HepG2 (cell line): Measurements from ENCODE around the gene DNAL4. TPM values are rescaled to one million over a fixed set of nuclear protein-coding genes. Genes with fewer than 3 reads are reported as not detected.

Experiments
- ATAC-seq: fragments of 200-7000 bp; cut with Tn5 transposase; 3 replicates; pipeline ENCODE4 v1.9.1; 2020; ENCODE audit warnings: mild to moderate bottlenecking, moderate library complexity
- BruUV-seq: library from RNA; stranded (reverse); fragments of 400-500 nt; replicated peaks from 2 replicates; lab custom pipeline; 2021; lab: Mats Ljungman, UMichigan
- CTCF ChIA-PET: fragments of 300-600 bp; formaldehyde crosslinking; extraction: SDS; loops from one replicate; lab custom pipeline; 2021; ENCODE audit warnings: low total read pairs, inconsistent platforms, low intra/inter-chr PET ratio; lab: Yijun Ruan, JAX
- POLR2A ChIA-PET: fragments of 350-600 bp; sonication (Branson Sonifier 250); formaldehyde crosslinking; loops from one replicate; lab custom pipeline; 2020; ENCODE audit warnings: antibody characterized with exemption, inconsistent platforms; lab: Yijun Ruan, JAX
- DNase-seq: peaks from one replicate; pipeline ENCODE4 v3.0.0-alpha.2; 2015; ENCODE audit warnings: low spot score
- FAIRE-seq: peaks from 3 replicates; lab custom pipeline; 2011; peaks lifted over from hg19 to GRCh38; lab: Jason Lieb, UNC
- H2AFZ ChIP-seq: one replicate; pipeline ENCODE4 v1.6.1; 2011; ENCODE audit warnings: low read length, inconsistent platforms
- H3K27ac ChIP-seq: fragments of 300-600 bp; 3 replicates; pipeline ENCODE4 v1.8.0; 2011; ENCODE audit warnings: mixed run types, mild to moderate bottlenecking, mixed read lengths, low read length, inconsistent platforms; ENCODE audit not compliant: insufficient read depth; ENCODE audit errors: extremely low read length
- H3K27me3 ChIP-seq, 2 experiments: fragments of 200-600 bp in 1 of 2; 2 replicates in 1 of 2; 3 replicates in 1 of 2; pipeline versions ENCODE4 v1.6.0 to v1.8.0; 2011; ENCODE audit warnings: low read length in 2 of 2, mild to moderate bottlenecking in 2 of 2, moderate library complexity in 2 of 2, inconsistent platforms in 1 of 2; ENCODE audit not compliant: insufficient read depth in 2 of 2, control insufficient read depth in 1 of 2
- H3K36me3 ChIP-seq, 2 experiments: fragments of 200-600 bp in 1 of 2; replicated peaks in 1 of 2; 2 replicates in 1 of 2; 3 replicates in 1 of 2; pipeline versions ENCODE4 v1.5.1 to v1.8.0; 2011; ENCODE audit warnings: low read length in 2 of 2, inconsistent platforms in 1 of 2; ENCODE audit not compliant: insufficient read depth in 2 of 2, control insufficient read depth in 1 of 2
- H3K4me1 ChIP-seq: 2 replicates; pipeline ENCODE4 v1.5.1; 2012; ENCODE audit warnings: low read length, inconsistent platforms; ENCODE audit not compliant: insufficient read depth
- H3K4me2 ChIP-seq: 2 replicates; pipeline ENCODE4 v1.6.0; 2011; ENCODE audit warnings: low read depth, low read length, inconsistent platforms
- H3K4me3 ChIP-seq, 3 experiments: fragments of 200-600 bp in 1 of 3; sonication (generic), shearing (Covaris generic) in 1 of 3; replicated peaks in 1 of 3; 2 replicates each; pipeline ENCODE4 v1.5.1; 2011 to 2016; ENCODE audit warnings: low read length in 3 of 3, inconsistent platforms in 2 of 3, low read depth in 2 of 3, mild to moderate bottlenecking in 2 of 3, control low read depth in 1 of 3, mixed read lengths in 1 of 3; ENCODE audit not compliant: insufficient read depth in 1 of 3
- H3K79me2 ChIP-seq: one replicate; pipeline ENCODE4 v1.6.1; 2011; ENCODE audit warnings: low read length, inconsistent platforms; ENCODE audit not compliant: insufficient read depth
- H3K9ac ChIP-seq: 2 replicates; pipeline ENCODE4 v1.6.0; 2011; ENCODE audit warnings: mild to moderate bottlenecking, low read depth, low read length, inconsistent platforms; ENCODE audit not compliant: insufficient read depth
- H3K9me3 ChIP-seq: 2 replicates; pipeline ENCODE4 v1.5.1; 2012; ENCODE audit warnings: mild to moderate bottlenecking, low read length
- H4K20me1 ChIP-seq: 2 replicates; pipeline ENCODE4 v1.6.0; 2011; ENCODE audit warnings: inconsistent platforms, mild to moderate bottlenecking, low read length, moderate library complexity; ENCODE audit not compliant: insufficient read depth
- BORCS8-MEF2B ChIP-seq: sonication (generic); formaldehyde crosslinking; IDR thresholded peaks from 2 replicates; pipeline ENCODE4 v1.8.0; 2022; ENCODE audit warnings: mild to moderate bottlenecking, missing genetic modification reagents
- ELF3 ChIP-seq: IDR thresholded peaks from 2 replicates; pipeline ENCODE4 v1.6.1; 2016; ENCODE audit warnings: missing genetic modification reagents, missing compliant biosample characterization
- MATR3 ChIP-seq: sonication (generic); formaldehyde crosslinking; IDR thresholded peaks from 2 replicates; pipeline ENCODE4 v1.4.0; 2020; ENCODE audit warnings: missing genetic modification reagents
- MAX ChIP-seq: IDR thresholded peaks from 2 replicates; pipeline ENCODE4 v1.6.1; 2012; ENCODE audit warnings: inconsistent platforms
- PRPF4 ChIP-seq: fragments of 200-400 bp; formaldehyde crosslinking; IDR thresholded peaks from 2 replicates; pipeline ENCODE4 v1.6.1; 2016; ENCODE audit warnings: low read length, low read depth; ENCODE audit not compliant: poor library complexity, severe bottlenecking
- RCOR2 ChIP-seq: IDR thresholded peaks from 2 replicates; pipeline ENCODE4 v1.6.1; 2016; ENCODE audit warnings: missing biosample characterization, missing genetic modification reagents
- SNAI1 ChIP-seq: sonication (generic); formaldehyde crosslinking; IDR thresholded peaks from 2 replicates; pipeline ENCODE4 v1.5.0; 2020; ENCODE audit warnings: mild to moderate bottlenecking, missing genetic modification reagents, borderline replicate concordance
- TOE1 ChIP-seq: sonication (generic); formaldehyde crosslinking; IDR thresholded peaks from 2 replicates; pipeline ENCODE4 v1.4.0; 2020; ENCODE audit warnings: mild to moderate bottlenecking, missing genetic modification reagents
- ZBTB25 ChIP-seq: IDR thresholded peaks from 2 replicates; pipeline ENCODE4 v1.6.1; 2018; ENCODE audit warnings: missing genetic modification reagents
- ZFY ChIP-seq: sonication (generic); formaldehyde crosslinking; IDR thresholded peaks from 2 replicates; pipeline ENCODE4 v1.4.0; 2020; ENCODE audit warnings: missing genetic modification reagents
- ZNF138 ChIP-seq: sonication (generic); formaldehyde crosslinking; IDR thresholded peaks from 2 replicates; pipeline ENCODE4 v1.5.0; 2020; ENCODE audit warnings: mild to moderate bottlenecking, low read depth, missing genetic modification reagents
- ZNF276 ChIP-seq: sonication (generic); formaldehyde crosslinking; IDR thresholded peaks from 2 replicates; pipeline ENCODE4 v1.4.0; 2020; ENCODE audit warnings: mild to moderate bottlenecking, low read depth, missing genetic modification reagents
- ZNF3 ChIP-seq: IDR thresholded peaks from 2 replicates; pipeline ENCODE4 v1.7.0; 2017; ENCODE audit warnings: inconsistent platforms
- ZNF569 ChIP-seq: sonication (generic); formaldehyde crosslinking; IDR thresholded peaks from 2 replicates; pipeline ENCODE4 v1.5.0; 2020; ENCODE audit warnings: mild to moderate bottlenecking, missing genetic modification reagents, moderate library complexity, borderline replicate concordance
- ZNF713 ChIP-seq: sonication (generic); formaldehyde crosslinking; IDR thresholded peaks from 2 replicates; pipeline ENCODE4 v1.4.0; 2020; ENCODE audit warnings: mild to moderate bottlenecking, missing genetic modification reagents
- ZNF773 ChIP-seq: sonication (generic); formaldehyde crosslinking; IDR thresholded peaks from 2 replicates; pipeline ENCODE4 v1.4.0; 2020; ENCODE audit warnings: missing genetic modification reagents, borderline replicate concordance
- ZNF841 ChIP-seq: sonication (generic); formaldehyde crosslinking; IDR thresholded peaks from 2 replicates; pipeline ENCODE4 v1.8.1; 2023; ENCODE audit warnings: missing genetic modification reagents, borderline replicate concordance
- WGBS: methylation state at CpG from one replicate; pipeline ENCODE4 v1.1.6; 2017; ENCODE audit warnings: low lambda C conversion rate; 5-methylcytosine and 5-hydroxymethylcytosine counted together
- in situ Hi-C: cut with HindIII; loops from 2 replicates; pipeline ENCODE4 v1.10.0; 2017; ENCODE audit warnings: low pct_unique_long_range_greater_than_20kb; ENCODE audit not compliant: extremely low pct_ligation_motif_present
- intact Hi-C: fragments of 100-400 bp; cut with micrococcal nuclease; formaldehyde crosslinking; loops from one replicate; pipeline ENCODE4 v1.10.0; 2022; ENCODE audit not compliant: unreplicated experiment
- polyA plus RNA-seq, 8 experiments: library from polyadenylated mRNA; depleted of rRNA in 3 of 8; stranded (reverse) in 7 of 8; unstranded in 1 of 8; fragments of >200 nt; fragmentation: Illumina TruSeq in 4 of 8; extraction: Trizol in 4 of 8; gene quantifications; 2 replicates each; pipeline versions ENCODE4 v1.2.1 to v1.2.3, GENCODE V29; 2011 to 2016; ENCODE audit warnings: low read depth in 4 of 8, missing spikeins in 1 of 8, mixed read lengths in 1 of 8; ENCODE audit not compliant: insufficient read depth in 1 of 8
- total RNA-seq, 5 experiments: library from RNA; depleted of rRNA; stranded (reverse); fragments of >200 nt; fragmentation: Illumina TruSeq; extraction: Trizol; gene quantifications; 2 replicates each; pipeline ENCODE4 v1.2.3, GENCODE V29; 2016; ENCODE audit warnings: low read depth in 1 of 5

DNAL4 gene
- total and polyA plus RNA-seq, 2 of the 13 experiments (the other 11 are each of a cell fraction or from before 2014, with no cell fraction given), result 8.0 to 10.7 TPM

- Histone ChIP-seq H3K36me3 (no peaks in the 10 kb centered on the region), H4K20me1 (no peaks in the 10 kb centered on the region), H3K4me1 (peaks cover 15% of the 10 kb centered on the region), H3K9me3 (no peaks in the 10 kb centered on the region), H3K27me3 (no peaks in the 10 kb centered on the region), H3K4me2 (no peak overlapping the region), H2AFZ (no peak overlapping the region), H3K4me3 (no peak overlapping the region), H3K9ac (no peak overlapping the region), H3K27ac (no peak overlapping the region), H3K79me2 (no peaks in the 10 kb centered on the region)
- BruUV-seq, result no TSS peak
- no peak for TF ChIP-seq PRPF4
- no peak for TF ChIP-seq ZNF841 (CRISPR knock-in tag)
- no peak for TF ChIP-seq RCOR2 (CRISPR knock-in tag)
- TF ChIP-seq ZNF3 (CRISPR knock-in tag), result no peak
- CTCF ChIA-PET, result no interaction called here
- FAIRE-seq (no peak), ATAC-seq (no peak), DNase-seq (no peak)
- POLR2A ChIA-PET, result no interaction called here
- intact Hi-C loops (no loop called here), in situ Hi-C loops (no loop called here)
- 73% methylated on average over 4 of the region's 4 CpGs for WGBS
Measured at GRCh38 chr22:38789606-38790005, 4.3 kb downstream of the DNAL4 start.

- no TSS peak for BruUV-seq
- H3K4me3 ChIP-seq, result no peak overlapping the region
- peaks cover 10% of the 10 kb centered on the region for H3K4me1 ChIP-seq
- ATAC-seq (no peak), DNase-seq (no peak), FAIRE-seq (no peak)
- ChIA-PET CTCF (no interaction called here), POLR2A (no interaction called here)
- no peaks in the 10 kb centered on the region for H3K79me2 ChIP-seq
- H3K9ac ChIP-seq, result no peak overlapping the region
- no peak overlapping the region for H2AFZ ChIP-seq
- no peaks in the 10 kb centered on the region for H3K36me3 ChIP-seq
- no peaks in the 10 kb centered on the region for H3K9me3 ChIP-seq
- no peaks in the 10 kb centered on the region for H3K27me3 ChIP-seq
- no peak overlapping the region for H3K27ac ChIP-seq
- no peaks in the 10 kb centered on the region for H4K20me1 ChIP-seq
- in situ Hi-C loops, result no loop called here
- H3K4me2 ChIP-seq, result no peak overlapping the region
- WGBS, result 79% methylated on average over 6 of the region's 6 CpGs
- intact Hi-C loops, result no loop called here
- TF ChIP-seq MATR3 (CRISPR knock-in tag), result no peak
- no peak for TF ChIP-seq ZNF138
- TF ChIP-seq TOE1 (CRISPR knock-in tag), result no peak
- no peak for TF ChIP-seq ZBTB25 (CRISPR knock-in tag)
- no peak for TF ChIP-seq SNAI1 (CRISPR knock-in tag)
- TF ChIP-seq ELF3, result no peak
- TF ChIP-seq MAX, result no peak
- no peak for TF ChIP-seq ZNF569 (CRISPR knock-in tag)
- no peak for TF ChIP-seq ZNF773 (CRISPR knock-in tag)
- no peak for TF ChIP-seq ZNF276 (CRISPR knock-in tag)
- TF ChIP-seq ZNF713, result no peak
- no peak for TF ChIP-seq ZFY (CRISPR knock-in tag)
- TF ChIP-seq BORCS8-MEF2B (CRISPR knock-in tag), result no peak
Measured at GRCh38 chr22:38788846-38789245, 5.1 kb downstream of the DNAL4 start.
